Heart left ventricle (tissue), 16 donors: ENCODE measurements around the gene ERGIC1. TPM values are rescaled to one million over a fixed set of nuclear protein-coding genes. Genes with fewer than 3 reads are reported as not detected.

ENCODE experiments used
- ATAC-seq, 4 donors: fragments of 200-7000 bp; cut with Tn5 transposase; one replicate each; pipeline ENCODE4 v1.9.1; 2020 to 2022; ENCODE audit warnings: moderate library complexity in 4 of 4, mild to moderate bottlenecking in 3 of 4, moderate number of reproducible peaks in 1 of 4
- DNase-seq, 5 donors: peaks; one replicate each; pipeline ENCODE4 v3.0.0-alpha.2; 2020
- H3K27ac ChIP-seq, 12 donors: fragments of 200-600 bp; sonication (generic) in 4 of 12; one replicate each; pipeline versions ENCODE4 v1.5.0 to v1.8.0; 2016 to 2022; ENCODE audit warnings: mild to moderate bottlenecking in 2 of 12
- H3K27me3 ChIP-seq, 9 donors: fragments of 200-600 bp; sonication (generic) in 2 of 9; one replicate each; pipeline versions ENCODE4 v1.5.1 to v1.8.0; 2016 to 2022; ENCODE audit warnings: mild to moderate bottlenecking in 3 of 9
- H3K36me3 ChIP-seq, 9 donors: fragments of 200-600 bp; sonication (generic) in 2 of 9; one replicate each; pipeline versions ENCODE4 v1.5.0 to v1.8.0; 2018 to 2022; ENCODE audit warnings: mild to moderate bottlenecking in 2 of 9
- H3K4me1 ChIP-seq, 12 donors: fragments of 200-600 bp; sonication (generic) in 4 of 12; one replicate each; pipeline versions ENCODE4 v1.5.0 to v1.8.0; 2016 to 2022; ENCODE audit warnings: mild to moderate bottlenecking in 3 of 12
- H3K4me3 ChIP-seq, 12 donors: fragments of 200-600 bp; sonication (generic) in 4 of 12; one replicate each; pipeline versions ENCODE4 v1.5.0 to v1.8.0; 2017 to 2022; ENCODE audit warnings: mild to moderate bottlenecking in 9 of 12, moderate library complexity in 4 of 12
- H3K9me3 ChIP-seq, 12 donors: fragments of 200-600 bp; sonication (generic) in 4 of 12; one replicate each; pipeline versions ENCODE4 v1.5.0 to v1.8.0; 2016 to 2022; ENCODE audit warnings: mild to moderate bottlenecking in 1 of 12
- CTCF ChIP-seq, 12 donors: fragments of 200-600 bp; sonication (generic) in 4 of 12; IDR thresholded peaks; one replicate each; pipeline versions ENCODE4 v1.5.0 to v1.8.0; 2018 to 2022; ENCODE audit warnings: antibody characterized with exemption in 12 of 12, mild to moderate bottlenecking in 5 of 12
- POLR2A ChIP-seq, 2 donors: fragments of 450-650 bp; IDR thresholded peaks; one replicate each; pipeline ENCODE4 v1.6.1; 2017; ENCODE audit warnings: antibody characterized with exemption in 2 of 2, mild to moderate bottlenecking in 2 of 2, moderate library complexity in 2 of 2
- WGBS, 4 donors: extraction: QIAGEN DNeasy Blood & Tissue Kit in 2 of 4; methylation state at CpG; one replicate each; pipeline versions ENCODE4 v1.1.5 to v1.1.7; 2013 to 2018; 5-methylcytosine and 5-hydroxymethylcytosine counted together
- intact Hi-C, 10 donors: fragments of 100-400 bp; cut with DNase I; formaldehyde crosslinking; loops; one replicate each; pipeline versions ENCODE4 v1.11.1 to v1.14.2; 2022
- polyA plus RNA-seq, 2 donors: library from polyadenylated mRNA; stranded (reverse); fragments of 200-250 nt; gene quantifications; one replicate each; pipeline ENCODE4 v1.2.3, GENCODE V29; 2013
- total RNA-seq, 9 donors: library from RNA; depleted of rRNA in 2 of 9; stranded (reverse); fragments of >200 nt in 2 of 9; fragmentation: NEBNext Ultra II Directional in 3 of 9; extraction: Animal tissue kit (Norgen Biotek cat#: 25700) in 3 of 9; gene quantifications; one replicate each; pipeline versions ENCODE4 v1.1.0 to v1.2.4, GENCODE V29; 2016 to 2023
- donor health status: ischemic (EF 13 %, LVEDD 7.1; RV severe dilation, severe dysfunction).
- donor health status: healthy with polysubstance abuse.
- donor health status: DM: no; HTN: yes; CAD: no.
- donor health status: DM: no; HTN: no; CAD: no.
- donor health status: ischemic (EF 25% LVEDD 6.9; RV normal size, moderate dysfunction).
- donor health status: ischemic (EF 25% LVEDD 5.7; RV mildly dilated, moderate dysfunction).
- donor health status: healthy.
- donor health status: DM: yes; HTN: yes; CAD: no.
- donor health status: ischemic (EF 35%, LVEDD 5.7; RV mildly dilated, moderate dysfunction).
- donor health status: nonischemic (EF 11% LVEDD 7.7; RV severe dilation, severe dysfunction).
- donor health status: DM: yes; HTN: yes; CAD: no.
- donor health status: PGD.
- donor health status: ischemic (EF 29% LVEDD 5.4; RV normal size, mild dysfunction).
- donor health status: nonischemic (EF 23%, LVEDD 6.1; RV moderate dilation, normal function).

ERGIC1 gene
- total and polyA plus RNA-seq, 11 donors: 66.6 to 115 (median 84.9) TPM

GRCh38 chr5:172897481-172898217 is 63.6 kb downstream of the ERGIC1 start:
- H3K27ac ChIP-seq: peak overlapping the region; percentile 31 to 92 (median 86)
- no peaks in the 10 kb centered on the region for H3K9me3 ChIP-seq
- DNase-seq: peak in 2 of 5 donors; percentile 38 to 52
- 27 to 54% (median 43%) methylated on average over 16 of the region's 16 CpGs for WGBS, 4 donors
- peak in 3 of 4 donors; percentile 4 to 56 (median 8) for ATAC-seq
- peaks cover 2 to 60% (median 53%) of the 10 kb centered on the region in 12 donors for H3K4me1 ChIP-seq
- H3K4me3 ChIP-seq: peak overlapping the region in 6 of 12 donors; percentile 13 to 48 (median 34)
- H3K27me3 ChIP-seq: no peaks in the 10 kb centered on the region
- intact Hi-C loops: loop anchor here in 1 of 10 donors (10.0 kb wide), 1 partner anchor 123 kb away; the partner anchor contains the start of gene DUSP1
- no peak for TF ChIP-seq POLR2A (IDR thresholded peaks at IDR 0.05)
- no peak for TF ChIP-seq CTCF (IDR thresholded peaks at IDR 0.05)
- peaks cover 0 to 18% (median 0%) of the 10 kb centered on the region in 9 donors for H3K36me3 ChIP-seq

- H3K36me3 ChIP-seq: peaks cover 0 to 18% (median 0%) of the 10 kb centered on the region in 9 donors
- ATAC-seq: peak in 1 of 4 donors; percentile 4
- intact Hi-C loops: loop anchor here in 1 of 10 donors (10.0 kb wide), 1 partner anchor 124 kb away; the partner anchor contains the start of gene DUSP1
- TF ChIP-seq POLR2A (IDR thresholded peaks at IDR 0.05) (no peak), CTCF (IDR thresholded peaks at IDR 0.05) (no peak)
- no peaks in the 10 kb centered on the region for H3K27me3 ChIP-seq
- DNase-seq: no peak
- H3K9me3 ChIP-seq: no peaks in the 10 kb centered on the region
- WGBS, 4 donors: 85 to 97% (median 93%) methylated on average over 3 of the region's 3 CpGs
- peaks cover 2 to 60% (median 52%) of the 10 kb centered on the region in 12 donors for H3K4me1 ChIP-seq
- H3K4me3 ChIP-seq: peak overlapping the region in 1 of 12 donors; percentile 42
- peak overlapping the region in 11 of 12 donors; percentile 20 to 92 (median 86) for H3K27ac ChIP-seq
Observed at GRCh38 chr5:172898218-172898842, 64.3 kb downstream of the ERGIC1 start.

- intact Hi-C loops: loop anchor here in 1 of 10 donors (10.0 kb wide), 1 partner anchor 124 kb away; the partner anchor contains the start of gene DUSP1
- DNase-seq: no peak
- Histone ChIP-seq H3K27me3 (no peaks in the 10 kb centered on the region), H3K4me1 (peaks cover 2 to 63% (median 57%) of the 10 kb centered on the region in 12 donors), H3K9me3 (no peaks in the 10 kb centered on the region), H3K27ac (peak overlapping the region in 9 of 12 donors; percentile 54 to 92 (median 87)), H3K4me3 (no peak overlapping the region), H3K36me3 (peaks cover 0 to 18% (median 0%) of the 10 kb centered on the region in 9 donors)
- no peak for ATAC-seq
- TF ChIP-seq CTCF (IDR thresholded peaks at IDR 0.05): no peak
- no peak for TF ChIP-seq POLR2A (IDR thresholded peaks at IDR 0.05)
- 95 to 98% (median 96%) methylated on average over 7 of the region's 7 CpGs for WGBS, 4 donors
Observed at GRCh38 chr5:172898843-172899369, 64.9 kb downstream of the ERGIC1 start.
